SK-N-SH treated with all-trans-retinoic acid at 6 μM for 48 hours (cell line): Measurements from ENCODE around the gene POMC.

Experiments
- ATAC-seq: fragments of 200-7000 bp; cut with Tn5 transposase; 3 replicates; pipeline ENCODE4 v1.9.1; 2020; ENCODE audit warnings: mild to moderate bottlenecking, moderate library complexity
- ARNTL ChIP-seq: fragments of 450-650 bp; formaldehyde crosslinking; IDR thresholded peaks from 2 replicates; pipeline ENCODE4 v1.5.0; 2020; ENCODE audit warnings: low read depth, mild to moderate bottlenecking, moderate library complexity, borderline replicate concordance
- BACH2 ChIP-seq: fragments of 250-450 bp; sonication (Bioruptor Pico); IDR thresholded peaks from 2 replicates; pipeline ENCODE4 v1.9.0; 2021; ENCODE audit warnings: mild to moderate bottlenecking, borderline replicate concordance
- CSDC2 ChIP-seq: fragments of 250-450 bp; sonication (Bioruptor Pico); IDR thresholded peaks from 2 replicates; pipeline ENCODE4 v1.5.0; 2020; ENCODE audit warnings: mild to moderate bottlenecking, moderate library complexity
- ESRRG ChIP-seq: fragments of 250-450 bp; sonication (Bioruptor Pico); IDR thresholded peaks from 2 replicates; pipeline ENCODE4 v1.6.1; 2021; ENCODE audit warnings: mild to moderate bottlenecking
- GLIS3 ChIP-seq: fragments of 250-450 bp; sonication (Bioruptor Pico); IDR thresholded peaks from 2 replicates; pipeline ENCODE4 v1.5.0; 2020; ENCODE audit warnings: mild to moderate bottlenecking, moderate library complexity
- ISL1 ChIP-seq: fragments of 250-450 bp; sonication (Bioruptor Pico); IDR thresholded peaks from 2 replicates; pipeline ENCODE4 v2.1.2; 2022; ENCODE audit warnings: mild to moderate bottlenecking, moderate library complexity
- OSR1 ChIP-seq: fragments of 250-450 bp; sonication (Bioruptor Pico); IDR thresholded peaks from 2 replicates; pipeline ENCODE4 v1.8.0; 2022; ENCODE audit warnings: moderate library complexity, mild to moderate bottlenecking, inconsistent platforms
- PPARA ChIP-seq: fragments of 250-450 bp; sonication (Bioruptor Pico); IDR thresholded peaks from 2 replicates; pipeline ENCODE4 v1.5.0; 2020; ENCODE audit warnings: mild to moderate bottlenecking, borderline replicate concordance
- RARB ChIP-seq: fragments of 250-450 bp; sonication (Bioruptor Pico); IDR thresholded peaks from 2 replicates; pipeline ENCODE4 v1.8.0; 2021; ENCODE audit warnings: mild to moderate bottlenecking, moderate library complexity
- SNAI2 ChIP-seq: fragments of 250-450 bp; sonication (Bioruptor Pico); IDR thresholded peaks from 2 replicates; pipeline ENCODE4 v1.5.0; 2020; ENCODE audit warnings: mild to moderate bottlenecking, moderate library complexity
- TCF4 ChIP-seq: fragments of 250-450 bp; sonication (Bioruptor Pico); IDR thresholded peaks from 2 replicates; pipeline ENCODE4 v1.8.0; 2021; ENCODE audit warnings: mild to moderate bottlenecking, moderate library complexity, borderline replicate concordance
- TOX ChIP-seq: fragments of 250-450 bp; sonication (Bioruptor Pico); IDR thresholded peaks from 2 replicates; pipeline ENCODE4 v1.8.0; 2021; ENCODE audit warnings: mild to moderate bottlenecking, moderate library complexity, borderline replicate concordance
- TSHZ2 ChIP-seq: fragments of 250-450 bp; sonication (Bioruptor Pico); IDR thresholded peaks from 2 replicates; pipeline ENCODE4 v1.5.0; 2020; ENCODE audit warnings: mild to moderate bottlenecking, moderate library complexity
- ZC3H10 ChIP-seq: fragments of 250-450 bp; sonication (Bioruptor Pico); IDR thresholded peaks from 2 replicates; pipeline ENCODE4 v1.5.1; 2021; ENCODE audit warnings: mild to moderate bottlenecking, moderate library complexity
- ZFP3 ChIP-seq: fragments of 250-450 bp; sonication (Bioruptor Pico); IDR thresholded peaks from 2 replicates; pipeline ENCODE4 v1.5.0; 2020; ENCODE audit warnings: mild to moderate bottlenecking, moderate library complexity
- ZFP30 ChIP-seq: fragments of 450-650 bp; formaldehyde crosslinking; IDR thresholded peaks from 2 replicates; pipeline ENCODE4 v1.5.0; 2022; ENCODE audit warnings: mild to moderate bottlenecking, moderate library complexity
- ZNF565 ChIP-seq: fragments of 450-650 bp; formaldehyde crosslinking; conservative IDR thresholded peaks from 2 replicates; pipeline ENCODE4 v1.5.0; 2020; ENCODE audit warnings: low read depth, mild to moderate bottlenecking, moderate library complexity
- ZNF70 ChIP-seq: fragments of 450-650 bp; formaldehyde crosslinking; IDR thresholded peaks from 2 replicates; pipeline ENCODE4 v1.5.0; 2020; ENCODE audit warnings: mild to moderate bottlenecking, moderate library complexity
- ZNF8 ChIP-seq: fragments of 450-650 bp; formaldehyde crosslinking; IDR thresholded peaks from 2 replicates; pipeline ENCODE4 v1.5.0; 2020; ENCODE audit warnings: mild to moderate bottlenecking, moderate library complexity
- TF ChIP-seq, protein P1 (sequence below): fragments of 250-450 bp; sonication (Bioruptor Pico); IDR thresholded peaks from 2 replicates; pipeline ENCODE4 v1.5.1; 2021; ENCODE audit warnings: mild to moderate bottlenecking, moderate library complexity
- TF ChIP-seq, protein P2 (sequence below): fragments of 250-450 bp; sonication (Bioruptor Pico); IDR thresholded peaks from 2 replicates; pipeline ENCODE4 v1.5.1; 2020; ENCODE audit warnings: low read depth, mild to moderate bottlenecking, moderate library complexity
- TF ChIP-seq, protein P3 (sequence below): fragments of 250-450 bp; sonication (Bioruptor Pico); IDR thresholded peaks from 2 replicates; pipeline ENCODE4 v1.8.0; 2020; ENCODE audit warnings: mild to moderate bottlenecking, moderate library complexity, borderline replicate concordance

The POMC gene

GRCh38 chr2:25204190-25204838 is 35.9 kb upstream of the POMC start:
- ATAC-seq, result no peak
- no peak for TF ChIP-seq ZC3H10
- no peak for TF ChIP-seq TCF4 (CRISPR knock-in tag)
- TF ChIP-seq ESRRG (CRISPR knock-in tag), result no peak
- TF ChIP-seq ZNF70 (CRISPR knock-in tag), result no peak
- TF ChIP-seq RARB (CRISPR knock-in tag), result no peak
- no peak for TF ChIP-seq ZFP3 (CRISPR knock-in tag)
- TF ChIP-seq ZFP30, result no peak
- no peak for TF ChIP-seq TOX (CRISPR knock-in tag)
- TF ChIP-seq ZNF565 (CRISPR knock-in tag), result no peak
- TF ChIP-seq TSHZ2, result no peak
- TF ChIP-seq, protein P1, sequence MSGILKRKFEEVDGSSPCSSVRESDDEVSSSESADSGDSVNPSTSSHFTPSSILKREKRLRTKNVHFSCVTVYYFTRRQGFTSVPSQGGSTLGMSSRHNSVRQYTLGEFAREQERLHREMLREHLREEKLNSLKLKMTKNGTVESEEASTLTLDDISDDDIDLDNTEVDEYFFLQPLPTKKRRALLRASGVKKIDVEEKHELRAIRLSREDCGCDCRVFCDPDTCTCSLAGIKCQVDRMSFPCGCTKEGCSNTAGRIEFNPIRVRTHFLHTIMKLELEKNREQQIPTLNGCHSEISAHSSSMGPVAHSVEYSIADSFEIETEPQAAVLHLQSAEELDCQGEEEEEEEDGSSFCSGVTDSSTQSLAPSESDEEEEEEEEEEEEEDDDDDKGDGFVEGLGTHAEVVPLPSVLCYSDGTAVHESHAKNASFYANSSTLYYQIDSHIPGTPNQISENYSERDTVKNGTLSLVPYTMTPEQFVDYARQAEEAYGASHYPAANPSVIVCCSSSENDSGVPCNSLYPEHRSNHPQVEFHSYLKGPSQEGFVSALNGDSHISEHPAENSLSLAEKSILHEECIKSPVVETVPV (CRISPR knock-in tag), result no peak
- TF ChIP-seq ARNTL (CRISPR knock-in tag), result no peak
- TF ChIP-seq, protein P2, sequence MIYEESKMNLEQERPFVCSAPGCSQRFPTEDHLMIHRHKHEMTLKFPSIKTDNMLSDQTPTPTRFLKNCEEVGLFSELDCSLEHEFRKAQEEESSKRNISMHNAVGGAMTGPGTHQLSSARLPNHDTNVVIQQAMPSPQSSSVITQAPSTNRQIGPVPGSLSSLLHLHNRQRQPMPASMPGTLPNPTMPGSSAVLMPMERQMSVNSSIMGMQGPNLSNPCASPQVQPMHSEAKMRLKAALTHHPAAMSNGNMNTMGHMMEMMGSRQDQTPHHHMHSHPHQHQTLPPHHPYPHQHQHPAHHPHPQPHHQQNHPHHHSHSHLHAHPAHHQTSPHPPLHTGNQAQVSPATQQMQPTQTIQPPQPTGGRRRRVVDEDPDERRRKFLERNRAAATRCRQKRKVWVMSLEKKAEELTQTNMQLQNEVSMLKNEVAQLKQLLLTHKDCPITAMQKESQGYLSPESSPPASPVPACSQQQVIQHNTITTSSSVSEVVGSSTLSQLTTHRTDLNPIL, result no peak
- TF ChIP-seq ZNF8 (CRISPR knock-in tag), result no peak
- no peak for TF ChIP-seq ISL1 (CRISPR knock-in tag)
- no peak for TF ChIP-seq GLIS3
- TF ChIP-seq CSDC2 (CRISPR knock-in tag), result no peak
- TF ChIP-seq PPARA (CRISPR knock-in tag), result no peak
- TF ChIP-seq SNAI2 (CRISPR knock-in tag), result no peak
- TF ChIP-seq OSR1 (CRISPR knock-in tag), result no peak
- TF ChIP-seq, all 23 proteins: peak for 0

- ATAC-seq, result no peak
- TF ChIP-seq CSDC2 (CRISPR knock-in tag), result no peak
- no peak for TF ChIP-seq GLIS3
- no peak for TF ChIP-seq ZNF565 (CRISPR knock-in tag)
- TF ChIP-seq ZC3H10, result no peak
- no peak for TF ChIP-seq PPARA (CRISPR knock-in tag)
- no peak for TF ChIP-seq OSR1 (CRISPR knock-in tag)
- no peak for TF ChIP-seq ZFP3 (CRISPR knock-in tag)
These were observed 33.9 kb upstream of the POMC start for GRCh38 chr2:25202275-25202674.

DNA sequence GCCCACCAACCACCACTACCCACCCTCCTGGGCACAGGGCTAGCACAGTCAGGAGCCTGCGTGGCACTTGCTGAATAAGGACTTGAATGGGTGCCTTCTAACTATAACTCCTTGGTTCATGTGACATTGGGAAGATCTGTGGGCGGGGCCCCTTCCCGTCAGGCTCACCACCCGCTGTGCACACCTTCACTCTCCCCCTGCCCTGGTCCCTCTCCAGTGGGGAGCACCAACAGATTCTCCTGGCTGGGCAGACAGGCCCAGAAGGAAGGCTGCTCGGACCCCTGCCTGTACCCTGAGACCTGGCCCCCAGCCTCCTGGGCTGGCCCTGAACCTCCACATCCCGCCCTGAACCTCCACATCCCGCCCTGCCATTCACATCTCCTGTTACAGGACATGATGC is 33.4 kb upstream of the POMC start:
- TF ChIP-seq SNAI2 (CRISPR knock-in tag), result no peak
- TF ChIP-seq ZNF8 (CRISPR knock-in tag), result no peak
- TF ChIP-seq ZNF70 (CRISPR knock-in tag), result no peak
- TF ChIP-seq, protein P3, sequence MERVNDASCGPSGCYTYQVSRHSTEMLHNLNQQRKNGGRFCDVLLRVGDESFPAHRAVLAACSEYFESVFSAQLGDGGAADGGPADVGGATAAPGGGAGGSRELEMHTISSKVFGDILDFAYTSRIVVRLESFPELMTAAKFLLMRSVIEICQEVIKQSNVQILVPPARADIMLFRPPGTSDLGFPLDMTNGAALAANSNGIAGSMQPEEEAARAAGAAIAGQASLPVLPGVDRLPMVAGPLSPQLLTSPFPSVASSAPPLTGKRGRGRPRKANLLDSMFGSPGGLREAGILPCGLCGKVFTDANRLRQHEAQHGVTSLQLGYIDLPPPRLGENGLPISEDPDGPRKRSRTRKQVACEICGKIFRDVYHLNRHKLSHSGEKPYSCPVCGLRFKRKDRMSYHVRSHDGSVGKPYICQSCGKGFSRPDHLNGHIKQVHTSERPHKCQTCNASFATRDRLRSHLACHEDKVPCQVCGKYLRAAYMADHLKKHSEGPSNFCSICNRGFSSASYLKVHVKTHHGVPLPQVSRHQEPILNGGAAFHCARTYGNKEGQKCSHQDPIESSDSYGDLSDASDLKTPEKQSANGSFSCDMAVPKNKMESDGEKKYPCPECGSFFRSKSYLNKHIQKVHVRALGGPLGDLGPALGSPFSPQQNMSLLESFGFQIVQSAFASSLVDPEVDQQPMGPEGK (CRISPR knock-in tag), result no peak
- TF ChIP-seq, protein P1 (CRISPR knock-in tag), result no peak
- no peak for TF ChIP-seq PPARA (CRISPR knock-in tag)
- TF ChIP-seq BACH2 (CRISPR knock-in tag), result no peak
- TF ChIP-seq TOX (CRISPR knock-in tag), result no peak
- no peak for TF ChIP-seq TCF4 (CRISPR knock-in tag)
- no peak for TF ChIP-seq ARNTL (CRISPR knock-in tag)
- no peak for TF ChIP-seq RARB (CRISPR knock-in tag)
- TF ChIP-seq, protein P2, result no peak
- no peak for ATAC-seq
